ENCODE data around the gene LCE3B.
"Not testable (repeated sequence)": the region's sequence is repeated elsewhere in the genome, so short reads cannot be mapped to it uniquely, and the experiment has no call there.

LCE3B gene, protein sequence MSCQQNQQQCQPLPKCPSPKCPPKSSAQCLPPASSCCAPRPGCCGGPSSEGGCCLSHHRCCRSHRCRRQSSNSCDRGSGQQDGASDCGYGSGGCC

DNA sequence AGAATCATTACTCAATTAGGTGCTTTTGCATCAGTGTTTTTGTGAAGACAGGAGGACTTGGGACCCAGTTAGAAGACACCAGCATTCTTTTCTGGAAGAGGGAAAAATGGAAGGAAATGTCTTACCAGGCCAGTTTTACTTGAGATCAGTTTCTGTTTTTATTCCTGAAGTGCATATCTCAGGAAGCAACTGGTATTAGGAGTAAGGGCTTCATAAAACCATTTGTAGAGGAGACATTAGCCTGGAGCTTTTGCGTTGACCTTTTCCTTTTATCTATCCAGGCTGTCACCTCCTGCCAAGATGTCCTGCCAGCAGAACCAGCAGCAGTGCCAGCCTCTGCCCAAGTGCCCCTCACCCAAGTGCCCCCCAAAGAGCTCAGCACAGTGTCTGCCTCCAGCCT lies at the start of gene LCE3B:
Gene LCE3B, plus strand, starts transcription at position 301 of the 400 bp plus-strand sequence. Its CDS starts 0 bp downstream, at position 301.
- no peak for DNase-seq (ENCODE audit: low read depth in 2 of 2)

DNA sequence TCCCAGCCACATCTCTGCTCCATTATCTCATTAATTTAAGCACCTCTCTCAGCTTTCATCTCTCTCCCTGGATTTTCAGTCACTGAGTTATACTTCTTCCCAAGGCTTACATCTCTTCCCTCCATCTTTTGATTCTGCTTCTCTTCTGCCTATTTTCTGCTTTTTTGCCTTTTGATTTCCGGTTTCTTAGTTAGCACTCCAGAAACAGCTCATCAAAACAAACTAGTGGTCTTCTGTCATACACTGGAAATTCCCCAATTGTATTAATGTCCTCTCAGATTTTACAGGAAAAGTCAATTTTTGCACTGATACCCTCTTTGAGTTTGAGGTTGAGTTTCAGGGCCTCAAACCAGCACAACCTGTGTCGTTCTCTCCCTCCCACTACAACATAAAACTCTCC lies 48.5 kb upstream of the LCE3B start:
- no peak for DNase-seq (ENCODE audit: low read depth in 2 of 2)

DNA sequence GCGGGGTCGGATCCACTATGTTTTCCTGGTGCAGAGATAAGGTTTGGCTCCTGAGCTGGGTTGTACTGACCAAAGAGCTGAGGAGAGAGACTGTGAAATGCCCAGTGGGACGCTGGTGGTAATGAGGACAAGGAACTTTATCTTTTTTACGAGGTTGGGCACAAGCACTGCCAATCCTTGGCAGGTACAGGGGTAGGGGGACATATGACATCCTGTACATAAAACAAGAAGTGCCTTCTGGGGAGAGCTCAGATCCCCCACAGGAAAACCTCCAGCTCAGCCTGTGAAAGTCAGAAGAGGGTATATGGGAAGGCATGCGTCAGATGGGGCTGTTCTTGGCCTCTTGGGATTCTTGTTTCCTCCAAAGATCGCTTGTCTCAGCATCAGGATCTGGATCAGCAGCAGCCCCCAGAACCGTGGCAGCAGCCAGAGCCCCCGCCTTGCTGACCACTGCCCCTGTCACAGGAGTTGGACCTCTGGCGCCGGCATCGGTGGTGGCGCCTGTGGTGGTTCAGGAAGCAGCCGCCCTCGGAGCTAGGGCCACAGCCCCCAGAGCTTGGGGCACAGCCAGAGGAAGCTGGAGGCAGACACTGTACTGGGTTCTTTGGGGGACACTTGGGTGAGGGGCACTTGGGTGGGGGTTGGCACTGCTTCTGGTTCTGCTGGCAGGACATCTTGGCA lies 47.9 kb upstream of the LCE3B start:
- DNase-seq (ENCODE audit: low read depth in 2 of 2), result no peak

DNA sequence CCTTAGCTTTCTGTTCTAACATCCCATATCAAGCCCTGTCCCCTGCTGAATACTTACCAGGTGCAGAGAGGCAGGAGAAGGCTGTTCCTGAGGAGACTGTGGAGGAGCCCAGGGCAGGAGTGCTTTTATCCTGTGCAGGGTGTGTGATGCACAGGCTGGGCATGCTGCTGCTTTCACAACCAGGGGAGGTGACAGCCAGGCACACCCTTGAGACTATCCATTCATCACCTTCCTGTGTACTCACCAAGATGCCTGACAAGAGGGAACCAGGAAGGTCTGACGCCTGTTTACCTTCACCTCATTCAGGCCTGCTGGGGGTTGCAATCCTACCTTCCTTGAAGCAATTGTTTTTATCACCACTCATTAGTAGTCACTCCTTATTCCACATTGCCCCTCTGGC lies 46.9 kb upstream of the LCE3B start, which contains the start of gene LCE3E:
Gene LCE3E, minus strand, starts transcription at position 100 of the 400 bp plus-strand sequence. CDS start 572 bp downstream, outside the sequence.
- DNase-seq (ENCODE audit: low read depth in 2 of 2), result no peak

DNA sequence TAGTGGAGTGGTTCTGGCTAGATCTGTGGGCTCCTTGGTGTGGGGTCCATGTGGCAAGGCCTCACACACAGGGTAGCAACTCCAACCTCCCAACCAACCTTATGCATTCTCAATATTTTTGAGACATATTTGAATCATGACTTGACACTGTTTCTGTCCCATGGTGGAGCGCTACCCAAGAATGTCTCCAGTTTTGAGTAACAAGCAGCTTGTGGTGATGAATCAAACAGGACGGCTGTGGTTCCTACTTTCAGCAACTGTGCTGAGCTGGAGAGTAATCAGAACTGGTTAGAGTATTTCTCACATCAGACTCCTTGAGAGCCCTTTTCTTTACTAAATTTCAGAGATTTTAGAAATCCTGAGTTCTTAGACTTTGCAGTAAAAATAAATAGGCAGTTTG lies 36.4 kb upstream of the LCE3B start:
- no peak for DNase-seq (ENCODE audit: low read depth in 2 of 2)

DNA sequence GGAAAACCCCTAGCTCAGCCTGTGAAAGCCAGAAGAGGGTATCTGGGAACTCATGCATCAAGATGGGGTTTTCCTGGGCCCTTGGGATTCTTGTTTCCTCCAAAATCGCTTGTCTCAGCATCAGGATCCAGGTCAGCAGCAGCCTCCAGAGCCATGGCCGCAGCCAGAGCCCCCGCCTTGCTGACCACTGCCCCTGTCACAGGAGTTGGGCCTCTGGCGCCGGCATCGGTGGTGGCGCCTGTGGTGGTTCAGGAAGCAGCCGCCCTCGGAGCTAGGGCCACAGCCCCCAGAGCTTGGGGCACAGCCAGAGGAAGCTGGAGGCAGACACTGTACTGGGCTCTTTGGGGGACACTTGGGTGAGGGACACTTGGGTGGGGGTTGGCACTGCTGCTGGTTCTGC lies 34.1 kb upstream of the LCE3B start:
- DNase-seq (ENCODE audit: low read depth in 2 of 2), result not testable (repeated sequence)

DNA sequence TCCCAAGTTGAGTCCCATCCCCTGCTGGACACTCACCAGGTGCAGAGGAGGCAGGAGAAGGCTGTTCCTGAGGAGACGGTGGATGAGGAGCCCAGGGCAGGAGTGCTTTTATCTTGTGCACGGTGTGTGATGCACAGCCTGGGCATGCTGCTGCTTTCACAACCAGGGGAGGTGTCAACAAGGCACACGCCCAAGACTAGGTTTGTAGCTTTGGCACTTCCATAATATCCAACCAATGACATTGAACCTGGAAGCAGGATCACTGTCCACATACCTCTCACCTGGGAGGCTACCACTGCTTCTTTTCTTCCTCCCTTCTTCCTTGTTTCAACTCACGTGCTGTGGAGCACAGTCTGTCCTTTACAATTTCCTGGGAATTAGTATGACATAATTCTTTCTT lies 33.2 kb upstream of the LCE3B start, which contains the start of gene LCE3D:
Gene LCE3D, minus strand, starts transcription at position 84 of the 400 bp plus-strand sequence. CDS start 580 bp downstream, outside the sequence.
- no peak for DNase-seq (ENCODE audit: low read depth in 2 of 2)

DNA sequence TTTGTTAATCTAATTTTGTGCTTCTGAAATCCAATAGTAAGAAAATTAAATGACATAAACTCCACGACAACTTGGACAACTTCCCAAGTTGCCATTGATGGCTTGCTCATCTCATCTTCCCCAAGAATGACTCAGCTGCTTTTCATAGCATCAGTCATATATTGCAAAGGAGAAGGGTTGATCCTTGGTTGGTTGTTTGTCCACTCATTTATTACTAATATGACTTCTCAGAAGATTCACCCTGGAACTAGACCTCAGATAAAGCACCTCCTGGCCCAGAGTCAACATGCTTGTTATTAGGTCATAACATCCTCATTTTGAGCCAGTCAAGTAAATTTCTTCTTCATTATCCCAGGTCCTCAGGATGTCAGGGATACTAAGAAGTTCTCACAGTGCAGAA lies 31.0 kb upstream of the LCE3B start:
- no peak for DNase-seq (ENCODE audit: low read depth in 2 of 2)

DNA sequence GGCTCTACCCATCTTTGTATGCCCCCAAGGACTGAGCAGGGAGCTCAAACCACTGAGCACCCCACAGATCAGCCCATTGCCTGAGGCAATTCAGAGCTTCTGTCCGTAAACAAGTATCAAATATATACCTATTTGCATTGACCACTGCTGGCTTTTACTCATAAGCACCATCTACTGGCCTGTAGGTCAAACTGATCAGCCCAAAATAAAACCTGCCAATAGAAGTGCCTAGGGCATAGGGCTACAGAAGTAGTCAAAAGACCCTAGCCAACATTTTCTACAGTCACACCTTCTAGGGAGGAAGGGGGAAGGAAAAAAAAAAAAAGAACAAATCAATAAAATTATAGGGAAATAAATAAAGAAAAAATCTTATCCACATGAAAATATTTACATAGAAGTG lies 28.0 kb upstream of the LCE3B start:
- DNase-seq (ENCODE audit: low read depth in 2 of 2), result no peak

DNA sequence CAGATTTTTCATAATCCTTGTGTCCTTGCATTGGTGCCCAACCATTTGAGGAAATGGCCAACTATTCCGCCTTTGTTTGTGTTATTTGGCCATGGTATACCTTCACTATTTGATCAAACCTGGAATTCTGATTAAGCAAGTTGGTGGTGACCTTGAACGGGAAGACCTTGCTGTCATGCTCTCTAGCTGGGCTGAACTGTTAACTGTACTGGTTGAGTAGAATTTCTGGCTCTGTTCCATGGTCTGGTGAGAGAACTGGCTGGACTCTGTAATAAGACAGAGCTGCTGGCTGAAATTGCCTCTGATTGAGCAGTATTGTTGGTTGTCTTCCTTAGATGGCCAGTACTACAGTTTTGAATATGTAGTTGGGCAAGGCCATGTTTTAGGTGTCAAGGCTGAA lies 16.6 kb upstream of the LCE3B start:
- DNase-seq (ENCODE audit: low read depth in 2 of 2), result no peak

DNA sequence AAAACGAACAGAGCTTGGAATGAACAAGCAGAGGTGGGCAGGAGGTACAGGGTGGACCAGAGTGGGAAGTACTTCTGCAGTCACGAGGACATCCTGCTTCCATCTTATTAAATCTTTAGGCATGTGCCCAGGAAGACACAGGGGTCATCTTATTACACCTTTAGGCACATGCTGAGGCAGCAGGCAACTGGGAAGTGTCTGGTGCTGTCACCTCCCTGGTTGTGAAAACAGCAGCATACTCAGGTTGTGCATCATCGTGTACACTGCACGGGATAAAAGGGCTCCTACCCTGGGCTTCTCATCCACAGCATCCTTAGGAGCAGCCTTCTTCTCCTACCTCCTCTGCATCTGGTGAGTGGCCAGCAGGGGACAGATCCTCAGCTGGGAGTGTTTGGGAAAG lies 13.7 kb upstream of the LCE3B start, which contains the start of gene LCE3C:
Gene LCE3C, plus strand, starts transcription at position 301 of the 400 bp plus-strand sequence. CDS start 498 bp downstream, outside the sequence.
- no peak for DNase-seq (ENCODE audit: low read depth in 2 of 2)

DNA sequence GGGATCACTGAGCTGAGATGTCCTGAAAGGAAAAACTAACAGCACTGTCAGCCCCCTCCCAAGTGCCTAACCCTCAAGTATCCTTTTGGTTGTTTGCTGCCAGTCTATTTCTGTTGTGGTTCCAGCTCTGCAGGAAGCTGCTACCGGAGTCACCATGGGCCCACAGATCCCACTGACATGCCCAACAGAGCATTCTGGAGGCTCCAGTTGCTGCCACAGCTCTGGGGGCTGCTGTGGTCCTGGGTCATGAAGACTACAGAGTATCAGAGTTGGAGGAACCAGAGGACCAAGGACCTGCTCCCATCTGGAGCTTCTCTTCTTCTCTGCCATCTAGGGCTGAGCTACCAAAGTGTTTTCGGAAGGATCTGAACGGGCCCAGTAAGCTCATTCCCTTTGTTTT lies 8.4 kb downstream of the LCE3B start:
- DNase-seq (ENCODE audit: low read depth in 2 of 2), result no peak

DNA sequence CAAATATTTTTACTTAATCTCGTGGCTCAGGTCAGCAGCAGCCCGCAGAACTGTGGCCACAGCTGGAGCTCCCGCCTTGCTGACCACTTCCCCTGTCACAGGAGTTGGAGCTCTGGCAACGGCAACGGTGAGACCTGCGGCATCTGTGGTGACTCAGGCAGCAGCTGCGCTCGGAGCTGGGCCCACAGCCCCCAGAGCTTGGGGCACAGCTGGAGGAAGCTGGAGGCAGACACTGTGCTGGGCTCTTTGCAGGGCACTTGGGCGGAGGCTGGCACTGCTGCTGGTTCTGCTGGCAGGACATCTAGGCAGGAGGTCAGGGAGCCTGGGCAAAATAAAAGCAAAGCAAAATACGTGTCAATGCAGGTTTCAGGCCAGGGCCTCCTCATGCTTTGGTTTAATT lies 9.2 kb downstream of the LCE3B start, which contains the start of gene LCE3A:
Gene LCE3A, minus strand, starts transcription at position 301 of the 400 bp plus-strand sequence. Its CDS starts 0 bp downstream, at position 301.
- no peak for DNase-seq (ENCODE audit: low read depth in 2 of 2)

DNA sequence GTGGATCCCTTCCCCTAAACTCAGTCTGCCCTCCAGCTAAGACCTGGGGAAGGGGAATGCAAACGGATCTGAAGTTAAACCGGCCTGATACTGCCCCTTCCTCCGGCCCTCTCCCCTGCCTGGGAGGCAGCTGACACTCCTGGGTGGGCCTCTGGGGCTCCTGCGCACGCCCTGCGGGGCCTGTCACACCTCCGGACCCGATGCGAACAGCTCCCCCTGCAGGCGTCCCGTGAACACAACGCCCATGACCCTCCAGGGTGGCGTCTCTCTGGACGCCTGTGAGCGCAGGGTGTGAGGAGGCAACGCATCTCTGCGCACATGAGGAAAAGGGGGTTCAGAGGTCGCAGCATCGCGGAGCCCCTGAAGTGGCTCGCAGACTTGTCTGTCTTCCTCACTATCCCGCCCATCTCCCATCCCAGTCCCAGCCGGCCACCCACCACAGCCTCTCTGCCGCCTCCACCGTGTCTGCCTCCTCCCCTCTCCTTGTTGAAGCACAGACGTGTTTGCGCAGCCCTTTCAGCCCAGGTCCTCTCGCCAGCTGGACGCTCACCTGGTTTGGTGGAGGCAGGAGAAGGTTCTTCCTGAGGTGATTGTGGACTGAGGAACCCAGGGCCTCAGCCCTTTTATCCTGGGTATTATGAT lies 9.7 kb downstream of the LCE3B start:
- no peak for DNase-seq (ENCODE audit: low read depth in 2 of 2)

DNA sequence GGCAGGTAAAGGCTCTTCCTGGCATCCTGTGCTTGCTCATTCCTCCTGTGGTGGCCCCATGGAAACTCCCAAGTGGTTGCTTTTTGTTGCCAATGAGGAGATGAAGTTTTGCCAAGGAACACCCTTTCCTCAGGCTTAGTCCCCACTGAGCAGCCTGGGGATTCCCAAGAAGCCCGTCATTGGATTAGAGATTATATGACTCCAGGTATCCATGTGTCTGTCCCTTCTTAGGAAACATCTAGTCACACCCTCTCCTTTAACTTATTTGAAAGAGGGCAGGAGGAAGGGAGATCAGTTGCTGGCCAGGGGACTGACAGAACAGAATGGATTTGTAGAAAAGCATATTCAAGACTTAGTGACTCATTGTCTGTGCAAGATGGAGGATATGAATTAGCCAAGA lies 13.1 kb downstream of the LCE3B start:
- no peak for DNase-seq (ENCODE audit: low read depth in 2 of 2)

DNA sequence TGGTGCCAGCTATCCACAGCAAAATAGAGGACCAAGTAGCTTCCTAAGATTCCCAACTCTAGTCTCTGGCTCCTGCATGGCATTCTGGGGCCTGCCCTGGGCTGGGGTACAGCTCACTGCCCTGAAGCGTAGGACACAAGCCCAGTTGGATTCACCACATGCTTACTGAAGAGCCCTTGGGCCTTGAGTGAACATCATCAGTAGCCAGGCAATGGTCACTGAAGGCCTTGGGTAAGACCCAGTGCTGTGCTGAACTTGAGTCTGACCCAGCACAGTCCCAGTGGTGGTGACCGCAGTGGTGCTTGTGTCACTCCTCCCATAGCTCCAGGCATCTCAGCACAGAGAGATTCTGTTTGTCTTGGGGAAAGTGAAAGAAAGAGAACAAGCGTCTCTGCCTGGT lies 17.0 kb downstream of the LCE3B start:
- DNase-seq (ENCODE audit: low read depth in 2 of 2), result no peak

DNA sequence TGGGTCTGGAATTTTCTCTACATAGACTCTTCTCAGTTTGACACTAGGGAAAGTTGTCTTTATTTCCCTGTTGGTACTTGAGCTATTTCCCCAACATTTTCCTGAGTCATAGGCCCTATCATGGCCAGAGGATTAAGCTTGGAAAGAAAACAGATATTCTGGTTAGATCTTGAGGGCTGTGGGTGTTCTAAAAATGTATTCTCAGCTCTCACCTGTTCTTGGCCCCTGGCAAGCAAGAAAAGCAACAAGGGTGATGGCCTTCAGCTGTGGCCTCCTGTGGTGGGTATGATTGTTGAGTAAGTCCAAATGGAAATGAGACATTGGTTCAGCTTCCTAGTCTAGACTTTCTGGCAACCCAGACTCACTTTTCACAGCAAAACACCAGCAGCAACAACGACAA lies 26.7 kb downstream of the LCE3B start:
- no peak for DNase-seq (ENCODE audit: low read depth in 2 of 2)

DNA sequence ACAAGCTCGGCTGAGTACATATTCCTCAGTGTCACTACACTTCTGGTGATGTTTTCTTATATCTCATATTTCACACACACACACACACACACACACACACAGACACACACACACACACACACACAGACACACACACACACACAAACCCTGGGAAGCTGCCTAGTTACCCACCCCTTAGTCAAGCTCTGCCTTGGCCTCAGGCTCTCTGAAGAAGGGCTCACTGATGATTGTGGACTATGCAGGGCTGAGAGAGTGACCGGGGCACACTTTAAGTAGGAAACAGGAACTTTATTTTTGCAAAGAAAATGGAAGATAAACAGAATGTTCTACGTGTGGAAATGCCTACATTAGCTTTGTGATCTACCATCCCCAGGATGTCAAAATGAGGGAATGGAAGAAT lies 30.3 kb downstream of the LCE3B start:
- no peak for DNase-seq (ENCODE audit: low read depth in 2 of 2)

DNA sequence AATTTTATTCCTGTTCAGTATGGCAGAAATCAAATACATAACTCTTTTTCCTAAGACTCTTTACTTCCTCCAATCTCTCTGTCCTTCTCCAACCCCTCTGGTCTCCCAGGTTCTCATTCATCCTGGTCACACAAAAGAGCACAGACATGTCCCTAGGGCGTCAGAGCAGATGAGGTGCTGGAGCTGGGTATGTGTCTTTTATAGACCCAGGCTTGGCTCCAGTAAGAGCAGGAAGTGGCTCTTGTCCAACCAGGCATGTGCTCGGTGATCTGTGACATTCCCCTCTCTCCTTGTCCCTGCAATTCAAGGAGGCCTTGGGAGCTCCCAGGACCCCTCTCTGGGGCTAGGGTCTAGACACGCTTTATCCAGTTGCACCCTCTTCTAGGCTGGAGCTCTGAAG lies 31.5 kb downstream of the LCE3B start:
- no peak for DNase-seq (ENCODE audit: low read depth in 2 of 2)

DNA sequence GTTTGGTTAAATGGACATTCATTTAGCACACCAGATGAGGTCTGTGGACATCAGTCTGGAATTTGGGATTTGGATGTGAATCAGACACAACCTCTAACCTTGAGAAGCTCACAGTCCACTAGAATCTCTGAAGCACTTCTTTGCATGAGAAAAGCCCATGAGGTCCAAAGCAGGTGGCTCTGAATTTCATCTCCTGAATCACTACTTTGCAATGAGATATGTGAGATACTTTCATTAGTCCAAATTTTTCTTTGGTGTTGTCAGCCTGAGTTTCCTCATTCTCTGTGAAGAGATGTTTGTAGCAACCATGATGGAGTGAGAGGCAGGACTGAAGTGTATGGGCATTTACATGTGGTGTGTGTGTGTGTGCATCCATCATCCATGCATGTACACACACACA lies 33.0 kb downstream of the LCE3B start:
- DNase-seq (ENCODE audit: low read depth in 2 of 2), result no peak

DNA sequence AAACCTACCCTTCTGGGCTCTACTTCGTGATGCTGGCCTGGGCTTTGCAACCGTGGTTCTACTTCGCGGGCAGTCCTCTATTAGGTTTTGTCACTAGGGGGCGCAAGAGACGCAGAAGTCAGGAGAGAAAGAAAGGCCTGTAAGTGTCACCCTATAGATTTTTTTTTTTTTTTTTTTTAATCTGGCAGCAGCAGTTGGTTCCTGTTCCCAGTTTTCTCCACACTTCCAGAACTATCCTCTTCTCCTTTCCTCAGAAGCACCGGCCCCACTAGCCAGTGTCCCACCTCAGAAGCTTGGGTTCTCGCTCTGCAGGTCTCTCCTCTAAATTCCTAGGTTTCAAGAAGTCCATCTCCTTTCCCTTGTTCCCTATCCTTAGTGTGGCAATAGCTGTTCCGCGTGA lies 40.5 kb downstream of the LCE3B start:
- DNase-seq (ENCODE audit: low read depth in 2 of 2), result peak in 1 of 2 donors; percentile 8

DNA sequence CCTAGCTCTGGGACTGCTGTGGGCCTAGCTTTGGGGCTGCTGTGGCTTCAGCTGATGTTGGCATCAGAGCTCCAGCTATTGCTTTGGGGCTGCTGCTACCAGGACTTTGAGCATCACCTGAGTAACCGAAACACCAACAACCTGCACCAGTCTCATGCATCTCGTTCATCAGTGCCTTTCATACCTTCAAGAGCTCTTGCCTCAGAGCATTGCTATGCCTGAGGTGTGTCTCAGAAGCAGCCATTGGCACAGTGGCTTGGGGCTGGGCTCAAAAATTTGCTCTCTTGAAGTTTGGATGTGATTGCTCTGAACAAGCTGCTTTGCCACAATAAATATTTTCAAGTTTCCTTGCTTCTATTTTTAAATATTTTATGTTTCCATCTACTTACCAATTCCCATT lies 42.8 kb downstream of the LCE3B start:
- DNase-seq (ENCODE audit: low read depth in 2 of 2), result no peak

DNA sequence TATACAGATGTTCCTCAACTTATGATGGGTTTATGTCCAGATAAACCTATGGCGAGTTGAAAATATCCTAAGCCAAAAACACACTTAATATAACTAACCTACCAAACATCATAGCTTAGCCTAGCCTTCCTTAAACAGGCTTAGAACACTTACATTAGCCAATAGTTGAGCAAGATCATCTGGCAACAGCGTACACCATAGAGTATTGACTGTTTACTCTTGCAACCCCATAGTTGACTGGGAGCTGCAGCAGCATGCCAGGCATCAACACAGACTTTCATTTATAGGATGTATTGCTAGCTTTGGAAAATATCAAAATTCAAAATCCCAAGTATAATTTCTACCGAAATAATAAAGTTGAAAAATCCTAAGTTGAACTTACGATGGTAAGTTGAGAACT lies 44.1 kb downstream of the LCE3B start:
- no peak for DNase-seq (ENCODE audit: low read depth in 2 of 2)
